HepG2 (cell line): Measurements from ENCODE around the gene CSKMT. TPM values are rescaled to one million over a fixed set of nuclear protein-coding genes. Genes with fewer than 3 reads are reported as not detected.
A peak's percentile ranks its signal among the peaks of the same experiment; 100 is the strongest.

Source experiments
- HMGXB4 ChIP-seq, 2 experiments: sonication (generic) in 1 of 2; formaldehyde crosslinking in 1 of 2; IDR thresholded peaks; 2 replicates each; pipeline versions ENCODE4 v1.4.0 to v1.6.1; 2018 to 2020; ENCODE audit warnings: missing genetic modification reagents in 2 of 2, borderline replicate concordance in 1 of 2, low read depth in 1 of 2, mild to moderate bottlenecking in 1 of 2, missing biosample characterization in 1 of 2
- MIER3 ChIP-seq: IDR thresholded peaks from 2 replicates; pipeline ENCODE4 v1.6.1; 2016; ENCODE audit warnings: missing compliant biosample characterization, borderline replicate concordance
- PAF1 ChIP-seq: IDR thresholded peaks from 2 replicates; pipeline ENCODE4 v1.6.1; 2016; ENCODE audit warnings: missing genetic modification reagents, missing compliant biosample characterization
- PHF20 ChIP-seq: sonication (generic); formaldehyde crosslinking; IDR thresholded peaks from 2 replicates; pipeline ENCODE4 v1.5.0; 2020; ENCODE audit warnings: mild to moderate bottlenecking, missing genetic modification reagents
- SMAD3 ChIP-seq: sonication (generic); formaldehyde crosslinking; IDR thresholded peaks from 2 replicates; pipeline ENCODE4 v1.4.0; 2020; ENCODE audit warnings: missing genetic modification reagents
- SRSF9 ChIP-seq: fragments of 200-400 bp; formaldehyde crosslinking; IDR thresholded peaks from 2 replicates; pipeline ENCODE4 v1.6.1; 2018; ENCODE audit warnings: borderline replicate concordance, mild to moderate bottlenecking, low read depth, low read length; ENCODE audit not compliant: insufficient read depth, poor library complexity, severe bottlenecking
- ZNF276 ChIP-seq: sonication (generic); formaldehyde crosslinking; IDR thresholded peaks from 2 replicates; pipeline ENCODE4 v1.4.0; 2020; ENCODE audit warnings: mild to moderate bottlenecking, low read depth, missing genetic modification reagents
- ZNF563 ChIP-seq: sonication (generic); formaldehyde crosslinking; IDR thresholded peaks from 2 replicates; pipeline ENCODE4 v1.8.0; 2022; ENCODE audit warnings: mild to moderate bottlenecking, moderate library complexity, missing genetic modification reagents
- ZNF660 ChIP-seq: sonication (generic); formaldehyde crosslinking; IDR thresholded peaks from 2 replicates; pipeline ENCODE4 v1.5.1; 2020; ENCODE audit warnings: mild to moderate bottlenecking, low read depth, missing genetic modification reagents, borderline replicate concordance
- ZNF816 ChIP-seq: sonication (generic); formaldehyde crosslinking; IDR thresholded peaks from 2 replicates; pipeline ENCODE4 v1.8.0; 2022; ENCODE audit warnings: missing genetic modification reagents, mild to moderate bottlenecking, borderline replicate concordance
- ZSCAN20 ChIP-seq: sonication (generic); formaldehyde crosslinking; IDR thresholded peaks from 2 replicates; pipeline ENCODE4 v1.4.0; 2020; ENCODE audit warnings: missing genetic modification reagents, mild to moderate bottlenecking, borderline replicate concordance
- polyA plus RNA-seq, 8 experiments: library from polyadenylated mRNA; depleted of rRNA in 3 of 8; stranded (reverse) in 7 of 8; unstranded in 1 of 8; fragments of >200 nt; fragmentation: Illumina TruSeq in 4 of 8; extraction: Trizol in 4 of 8; gene quantifications; 2 replicates each; pipeline versions ENCODE4 v1.2.1 to v1.2.3, GENCODE V29; 2011 to 2016; ENCODE audit warnings: low read depth in 4 of 8, missing spikeins in 1 of 8, mixed read lengths in 1 of 8; ENCODE audit not compliant: insufficient read depth in 1 of 8
- total RNA-seq, 5 experiments: library from RNA; depleted of rRNA; stranded (reverse); fragments of >200 nt; fragmentation: Illumina TruSeq; extraction: Trizol; gene quantifications; 2 replicates each; pipeline ENCODE4 v1.2.3, GENCODE V29; 2016; ENCODE audit warnings: low read depth in 1 of 5
- TF ChIP-seq, protein P1 (sequence below): sonication (generic); formaldehyde crosslinking; IDR thresholded peaks from 2 replicates; pipeline ENCODE4 v1.4.0; 2020; ENCODE audit warnings: mild to moderate bottlenecking, missing genetic modification reagents
- TF ChIP-seq, protein P2 (sequence below): sonication (generic); formaldehyde crosslinking; IDR thresholded peaks from 2 replicates; pipeline ENCODE4 v1.9.0; 2021; ENCODE audit warnings: missing genetic modification reagents, borderline replicate concordance
- TF ChIP-seq, protein P3 (sequence below): sonication (generic); formaldehyde crosslinking; IDR thresholded peaks from 2 replicates; pipeline ENCODE4 v1.4.0; 2020; ENCODE audit warnings: missing genetic modification reagents
- TF ChIP-seq, protein P4 (sequence below): sonication (generic); formaldehyde crosslinking; IDR thresholded peaks from 2 replicates; pipeline ENCODE4 v1.8.0; 2022; ENCODE audit warnings: mild to moderate bottlenecking, missing genetic modification reagents, moderate library complexity

CSKMT gene
- total and polyA plus RNA-seq, 2 of the 13 experiments (the other 11 are each of a cell fraction or from before 2014, with no cell fraction given), result 7.6 to 31.8 TPM

GRCh38 chr11:62664405-62665074 is 572 bp upstream of the CSKMT start (continued):
- no peak for TF ChIP-seq ZNF660 (CRISPR knock-in tag)
- no peak for TF ChIP-seq PHF20 (CRISPR knock-in tag)
- TF ChIP-seq, protein P1, sequence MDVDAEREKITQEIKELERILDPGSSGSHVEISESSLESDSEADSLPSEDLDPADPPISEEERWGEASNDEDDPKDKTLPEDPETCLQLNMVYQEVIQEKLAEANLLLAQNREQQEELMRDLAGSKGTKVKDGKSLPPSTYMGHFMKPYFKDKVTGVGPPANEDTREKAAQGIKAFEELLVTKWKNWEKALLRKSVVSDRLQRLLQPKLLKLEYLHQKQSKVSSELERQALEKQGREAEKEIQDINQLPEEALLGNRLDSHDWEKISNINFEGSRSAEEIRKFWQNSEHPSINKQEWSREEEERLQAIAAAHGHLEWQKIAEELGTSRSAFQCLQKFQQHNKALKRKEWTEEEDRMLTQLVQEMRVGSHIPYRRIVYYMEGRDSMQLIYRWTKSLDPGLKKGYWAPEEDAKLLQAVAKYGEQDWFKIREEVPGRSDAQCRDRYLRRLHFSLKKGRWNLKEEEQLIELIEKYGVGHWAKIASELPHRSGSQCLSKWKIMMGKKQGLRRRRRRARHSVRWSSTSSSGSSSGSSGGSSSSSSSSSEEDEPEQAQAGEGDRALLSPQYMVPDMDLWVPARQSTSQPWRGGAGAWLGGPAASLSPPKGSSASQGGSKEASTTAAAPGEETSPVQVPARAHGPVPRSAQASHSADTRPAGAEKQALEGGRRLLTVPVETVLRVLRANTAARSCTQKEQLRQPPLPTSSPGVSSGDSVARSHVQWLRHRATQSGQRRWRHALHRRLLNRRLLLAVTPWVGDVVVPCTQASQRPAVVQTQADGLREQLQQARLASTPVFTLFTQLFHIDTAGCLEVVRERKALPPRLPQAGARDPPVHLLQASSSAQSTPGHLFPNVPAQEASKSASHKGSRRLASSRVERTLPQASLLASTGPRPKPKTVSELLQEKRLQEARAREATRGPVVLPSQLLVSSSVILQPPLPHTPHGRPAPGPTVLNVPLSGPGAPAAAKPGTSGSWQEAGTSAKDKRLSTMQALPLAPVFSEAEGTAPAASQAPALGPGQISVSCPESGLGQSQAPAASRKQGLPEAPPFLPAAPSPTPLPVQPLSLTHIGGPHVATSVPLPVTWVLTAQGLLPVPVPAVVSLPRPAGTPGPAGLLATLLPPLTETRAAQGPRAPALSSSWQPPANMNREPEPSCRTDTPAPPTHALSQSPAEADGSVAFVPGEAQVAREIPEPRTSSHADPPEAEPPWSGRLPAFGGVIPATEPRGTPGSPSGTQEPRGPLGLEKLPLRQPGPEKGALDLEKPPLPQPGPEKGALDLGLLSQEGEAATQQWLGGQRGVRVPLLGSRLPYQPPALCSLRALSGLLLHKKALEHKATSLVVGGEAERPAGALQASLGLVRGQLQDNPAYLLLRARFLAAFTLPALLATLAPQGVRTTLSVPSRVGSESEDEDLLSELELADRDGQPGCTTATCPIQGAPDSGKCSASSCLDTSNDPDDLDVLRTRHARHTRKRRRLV (CRISPR knock-in tag), result no peak
- TF ChIP-seq MIER3 (CRISPR knock-in tag), result no peak
- TF ChIP-seq, protein P2, sequence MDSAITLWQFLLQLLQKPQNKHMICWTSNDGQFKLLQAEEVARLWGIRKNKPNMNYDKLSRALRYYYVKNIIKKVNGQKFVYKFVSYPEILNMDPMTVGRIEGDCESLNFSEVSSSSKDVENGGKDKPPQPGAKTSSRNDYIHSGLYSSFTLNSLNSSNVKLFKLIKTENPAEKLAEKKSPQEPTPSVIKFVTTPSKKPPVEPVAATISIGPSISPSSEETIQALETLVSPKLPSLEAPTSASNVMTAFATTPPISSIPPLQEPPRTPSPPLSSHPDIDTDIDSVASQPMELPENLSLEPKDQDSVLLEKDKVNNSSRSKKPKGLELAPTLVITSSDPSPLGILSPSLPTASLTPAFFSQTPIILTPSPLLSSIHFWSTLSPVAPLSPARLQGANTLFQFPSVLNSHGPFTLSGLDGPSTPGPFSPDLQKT, result no peak
- no peak for TF ChIP-seq PAF1 (CRISPR knock-in tag)
- TF ChIP-seq SMAD3 (CRISPR knock-in tag), result 0 out of 2 replicates have a peak, but pooled peaks have one; percentile 0
- TF ChIP-seq, protein P3, sequence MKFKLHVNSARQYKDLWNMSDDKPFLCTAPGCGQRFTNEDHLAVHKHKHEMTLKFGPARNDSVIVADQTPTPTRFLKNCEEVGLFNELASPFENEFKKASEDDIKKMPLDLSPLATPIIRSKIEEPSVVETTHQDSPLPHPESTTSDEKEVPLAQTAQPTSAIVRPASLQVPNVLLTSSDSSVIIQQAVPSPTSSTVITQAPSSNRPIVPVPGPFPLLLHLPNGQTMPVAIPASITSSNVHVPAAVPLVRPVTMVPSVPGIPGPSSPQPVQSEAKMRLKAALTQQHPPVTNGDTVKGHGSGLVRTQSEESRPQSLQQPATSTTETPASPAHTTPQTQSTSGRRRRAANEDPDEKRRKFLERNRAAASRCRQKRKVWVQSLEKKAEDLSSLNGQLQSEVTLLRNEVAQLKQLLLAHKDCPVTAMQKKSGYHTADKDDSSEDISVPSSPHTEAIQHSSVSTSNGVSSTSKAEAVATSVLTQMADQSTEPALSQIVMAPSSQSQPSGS, result no peak
- TF ChIP-seq ZNF816 (CRISPR knock-in tag), result no peak
- no peak for TF ChIP-seq ZNF563 (CRISPR knock-in tag)
- no peak for TF ChIP-seq SRSF9
- TF ChIP-seq ZNF276, result no peak
- TF ChIP-seq, protein P4, sequence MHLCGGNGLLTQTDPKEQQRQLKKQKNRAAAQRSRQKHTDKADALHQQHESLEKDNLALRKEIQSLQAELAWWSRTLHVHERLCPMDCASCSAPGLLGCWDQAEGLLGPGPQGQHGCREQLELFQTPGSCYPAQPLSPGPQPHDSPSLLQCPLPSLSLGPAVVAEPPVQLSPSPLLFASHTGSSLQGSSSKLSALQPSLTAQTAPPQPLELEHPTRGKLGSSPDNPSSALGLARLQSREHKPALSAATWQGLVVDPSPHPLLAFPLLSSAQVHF (CRISPR knock-in tag), result no peak
- peak; percentile 86; the same call in 1 of the 2 replicates for TF ChIP-seq ZSCAN20 (CRISPR knock-in tag)
- TF ChIP-seq HMGXB4 (CRISPR knock-in tag; IDR thresholded peaks at IDR 0.05; ENCODE audit: borderline replicate concordance in 1 of 2, low read depth in 1 of 2), result peak in 1 of 2 experiments; percentile 11; a peak in 1 of 4 replicates
